ENCODE measurements around the gene SLIT3.

SLIT3 gene

GRCh38 chr5:168850683-168851082 is 450.3 kb downstream of the SLIT3 start:
- no peak for DNase-seq

GRCh38 chr5:168848569-168848968 is 452.4 kb downstream of the SLIT3 start:
- DNase-seq, result no peak

- no peak for DNase-seq
These were observed 453.3 kb downstream of the SLIT3 start for GRCh38 chr5:168847511-168848073.

- no peak for DNase-seq
These were observed 456.0 kb downstream of the SLIT3 start for GRCh38 chr5:168844922-168845296.

GRCh38 chr5:168844016-168844921 is 456.7 kb downstream of the SLIT3 start:
- DNase-seq, result no peak

- peak; percentile 34 to 46 for DNase-seq
These were observed 457.5 kb downstream of the SLIT3 start for GRCh38 chr5:168843277-168844015.

- DNase-seq, result no peak
These were observed 458.3 kb downstream of the SLIT3 start for GRCh38 chr5:168842571-168843205.

GRCh38 chr5:168837852-168838251 is 463.1 kb downstream of the SLIT3 start:
- no peak for DNase-seq

GRCh38 chr5:168836603-168837231 is 464.2 kb downstream of the SLIT3 start:
- no peak for DNase-seq

GRCh38 chr5:168833936-168834335 is 467.0 kb downstream of the SLIT3 start:
- no peak for DNase-seq

GRCh38 chr5:168833383-168833782 is 467.6 kb downstream of the SLIT3 start:
- DNase-seq, result no peak

- DNase-seq, result no peak
These were observed 468.6 kb downstream of the SLIT3 start for GRCh38 chr5:168832308-168832707.

- DNase-seq, result no peak
These were observed 469.6 kb downstream of the SLIT3 start for GRCh38 chr5:168831383-168831782.

- no peak for DNase-seq
These were observed 470.1 kb downstream of the SLIT3 start for GRCh38 chr5:168830833-168831232.

GRCh38 chr5:168829922-168830417 is 471.0 kb downstream of the SLIT3 start:
- no peak for DNase-seq

GRCh38 chr5:168829044-168829443 is 471.9 kb downstream of the SLIT3 start:
- DNase-seq, result no peak

- DNase-seq, result no peak
These were observed 473.3 kb downstream of the SLIT3 start for GRCh38 chr5:168827636-168828035.

GRCh38 chr5:168826246-168826725 is 474.7 kb downstream of the SLIT3 start:
- DNase-seq, result no peak

GRCh38 chr5:168822745-168823281 is 478.1 kb downstream of the SLIT3 start:
- no peak for DNase-seq

GRCh38 chr5:168822248-168822744 is 478.6 kb downstream of the SLIT3 start:
- no peak for DNase-seq

- DNase-seq, result no peak
These were observed 480.1 kb downstream of the SLIT3 start for GRCh38 chr5:168820874-168821273.
